Omental fat pad (tissue), 4 donors: Measurements from ENCODE around the gene BSN. TPM values are rescaled to one million over a fixed set of nuclear protein-coding genes. Genes with fewer than 3 reads are reported as not detected.
"Not testable (repeated sequence)": the region's sequence is repeated elsewhere in the genome, so short reads cannot be mapped to it uniquely, and the experiment has no call there.

ENCODE experiments used
- ATAC-seq: fragments of 150-250 bp; one replicate; pipeline ENCODE4 v1.9.1; 2016; ENCODE audit warnings: mild to moderate bottlenecking, moderate library complexity; ENCODE audit not compliant: low FRiP score
- DNase-seq: peaks from one replicate; pipeline ENCODE4 v3.0.0-alpha.2; 2019; ENCODE audit warnings: low spot score
- total RNA-seq, 4 donors: library from RNA; depleted of rRNA; stranded (reverse); fragments of >200 nt; gene quantifications; one replicate each; pipeline ENCODE4 v1.1.0, GENCODE V29; 2016
- TF ChIP-seq, protein P1 (sequence below), 3 donors: fragments of 450-650 bp; IDR thresholded peaks; one replicate each; pipeline ENCODE4 v1.5.1; 2016 to 2017; ENCODE audit warnings: antibody characterized with exemption in 3 of 3, mild to moderate bottlenecking in 3 of 3, moderate library complexity in 2 of 3

Gene BSN
- total RNA-seq, 4 donors from 2014 or later = 0.09 to 0.63 (median 0.37) TPM

DNA sequence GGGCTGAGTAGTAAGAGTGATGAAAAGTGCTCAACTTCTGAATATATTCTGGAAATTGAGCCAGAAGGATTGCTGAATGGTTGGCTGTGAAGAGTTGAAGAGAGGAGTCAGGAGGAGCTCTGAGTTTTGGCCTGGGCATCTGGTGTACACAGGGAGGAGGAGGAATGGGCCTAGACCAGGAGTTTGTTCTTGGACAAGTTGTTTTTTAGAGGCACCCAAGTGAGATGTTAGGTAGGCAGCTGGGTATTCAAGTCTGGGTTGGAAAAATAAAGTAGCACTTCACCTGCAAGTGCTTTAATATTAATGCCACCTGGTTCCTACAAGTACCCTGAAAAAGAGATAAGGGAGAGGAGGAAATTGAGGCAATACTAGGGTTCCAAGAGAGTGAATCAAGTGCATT lies 14.7 kb downstream of the BSN start:
- DNase-seq = no peak
- ATAC-seq = no peak
- TF ChIP-seq, protein P1, sequence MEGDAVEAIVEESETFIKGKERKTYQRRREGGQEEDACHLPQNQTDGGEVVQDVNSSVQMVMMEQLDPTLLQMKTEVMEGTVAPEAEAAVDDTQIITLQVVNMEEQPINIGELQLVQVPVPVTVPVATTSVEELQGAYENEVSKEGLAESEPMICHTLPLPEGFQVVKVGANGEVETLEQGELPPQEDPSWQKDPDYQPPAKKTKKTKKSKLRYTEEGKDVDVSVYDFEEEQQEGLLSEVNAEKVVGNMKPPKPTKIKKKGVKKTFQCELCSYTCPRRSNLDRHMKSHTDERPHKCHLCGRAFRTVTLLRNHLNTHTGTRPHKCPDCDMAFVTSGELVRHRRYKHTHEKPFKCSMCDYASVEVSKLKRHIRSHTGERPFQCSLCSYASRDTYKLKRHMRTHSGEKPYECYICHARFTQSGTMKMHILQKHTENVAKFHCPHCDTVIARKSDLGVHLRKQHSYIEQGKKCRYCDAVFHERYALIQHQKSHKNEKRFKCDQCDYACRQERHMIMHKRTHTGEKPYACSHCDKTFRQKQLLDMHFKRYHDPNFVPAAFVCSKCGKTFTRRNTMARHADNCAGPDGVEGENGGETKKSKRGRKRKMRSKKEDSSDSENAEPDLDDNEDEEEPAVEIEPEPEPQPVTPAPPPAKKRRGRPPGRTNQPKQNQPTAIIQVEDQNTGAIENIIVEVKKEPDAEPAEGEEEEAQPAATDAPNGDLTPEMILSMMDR (IDR thresholded peaks at IDR 0.05) = no peak

DNA sequence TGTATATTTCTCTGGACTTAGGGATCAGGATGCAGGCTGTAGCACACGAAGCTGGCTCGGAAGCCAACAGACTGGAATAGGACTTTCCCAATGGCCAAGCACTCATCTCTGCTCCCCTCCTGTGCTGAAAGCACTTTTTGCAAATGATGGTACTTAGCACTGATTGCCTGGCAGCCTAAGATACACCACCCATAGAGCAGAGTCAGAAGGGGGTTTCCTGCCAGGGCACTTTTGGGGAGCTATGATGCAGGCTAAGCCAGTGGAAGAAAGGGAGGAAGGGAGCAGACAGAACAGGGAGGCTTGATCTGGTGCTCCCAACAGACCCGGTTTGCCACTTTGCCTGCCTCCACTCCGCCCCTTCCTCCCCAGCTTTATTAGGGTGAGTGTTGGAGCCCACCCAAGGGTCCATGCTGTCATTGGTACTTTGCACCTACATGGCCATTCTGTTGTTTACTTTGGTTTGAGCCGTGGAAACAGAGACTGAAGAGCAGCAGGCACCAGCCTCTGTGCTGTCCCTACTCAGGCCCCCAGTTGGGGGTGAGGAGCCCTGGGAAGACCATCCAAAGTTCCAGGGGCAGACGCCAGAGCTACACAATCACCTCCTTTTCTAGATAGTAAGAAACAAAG lies 15.9 kb downstream of the BSN start:
- TF ChIP-seq, protein P1 (IDR thresholded peaks at IDR 0.05) = no peak
- DNase-seq (no peak), ATAC-seq (no peak)

- no peak for DNase-seq
- ATAC-seq = no peak
- TF ChIP-seq, protein P1 (IDR thresholded peaks at IDR 0.05) = no peak
These were observed 27.9 kb downstream of the BSN start for GRCh38 chr3:49582177-49582576.

DNA sequence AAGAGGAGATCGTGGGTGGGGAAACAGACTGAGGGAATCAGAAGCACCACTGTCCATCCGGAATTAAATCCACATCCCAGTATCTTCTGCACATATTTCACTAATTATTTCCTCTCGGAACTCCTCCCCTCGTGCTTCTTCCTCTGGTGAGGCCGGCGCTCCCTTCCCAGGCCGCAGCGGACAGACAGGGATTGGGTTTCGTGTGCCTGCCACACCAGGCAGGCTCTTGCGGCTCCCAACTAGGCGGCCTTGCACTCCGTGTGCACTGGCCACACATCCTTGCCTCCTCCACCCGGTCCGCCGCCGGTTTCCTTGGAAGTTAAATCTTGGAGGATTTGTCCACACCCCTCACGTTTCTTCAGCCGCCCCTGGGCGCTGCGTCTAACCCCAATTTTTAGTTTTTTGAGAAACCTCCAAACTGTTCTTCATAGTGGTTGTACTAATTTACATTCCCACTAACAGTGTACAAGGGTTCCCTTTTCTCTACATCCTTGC lies 31.0 kb downstream of the BSN start:
- not testable (repeated sequence) for ATAC-seq, DNase-seq

DNA sequence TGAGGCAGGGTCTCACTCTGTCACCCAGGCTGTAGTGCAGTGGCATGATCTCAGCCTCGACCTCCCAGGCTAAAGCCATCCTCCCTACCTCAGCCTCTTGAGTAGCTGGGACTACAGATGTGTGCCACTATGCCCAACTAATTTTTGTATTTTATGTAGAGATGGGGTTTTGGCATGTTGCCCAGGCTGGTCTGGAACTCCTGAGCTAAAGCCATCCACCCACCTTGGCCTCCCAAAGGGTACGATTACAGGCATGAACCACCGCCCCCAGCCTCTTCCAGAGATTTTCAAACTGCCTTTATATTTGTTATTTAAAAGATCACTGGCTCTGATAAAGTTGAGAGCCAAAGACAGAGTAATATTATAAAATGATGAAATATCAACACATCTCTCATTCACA lies 37.3 kb downstream of the BSN start:
- no peak for ATAC-seq

GRCh38 chr3:49593041-49593440 lies 38.8 kb downstream of the BSN start:
- TF ChIP-seq, protein P1 (IDR thresholded peaks at IDR 0.05) = no peak
- no peak for DNase-seq
- ATAC-seq = no peak

More for the DNA sequence above, 37.3 kb downstream of the BSN start:
- DNase-seq = no peak
- TF ChIP-seq, protein P1 (IDR thresholded peaks at IDR 0.05) = no peak

DNA sequence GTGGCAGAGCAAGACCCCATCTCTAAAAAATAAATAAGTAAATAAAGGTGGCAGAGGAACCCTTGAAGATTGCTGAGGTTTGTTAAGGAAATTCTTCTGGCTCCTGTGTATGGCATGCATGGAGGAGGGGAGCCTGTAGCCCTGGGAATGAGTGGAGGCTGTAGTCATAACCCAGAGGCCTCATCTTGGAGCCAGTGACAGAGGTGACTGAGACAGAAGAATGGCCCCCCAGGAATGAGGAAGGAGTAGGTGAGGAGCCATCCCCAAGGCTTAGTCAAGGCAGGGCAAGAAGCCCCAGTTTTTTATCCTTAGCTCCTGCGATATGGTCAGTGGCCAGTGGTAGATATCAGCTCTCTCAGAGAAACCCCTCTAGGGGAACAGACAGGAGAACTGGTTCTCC lies 46.5 kb downstream of the BSN start:
- ATAC-seq = no peak
- TF ChIP-seq, protein P1 (IDR thresholded peaks at IDR 0.05) = no peak
- DNase-seq = no peak
